Left lung (tissue), 10 donors: ENCODE data around the gene RHEX. TPM values are rescaled to one million over a fixed set of nuclear protein-coding genes. Genes with fewer than 3 reads are reported as not detected.

Experiments used
- ATAC-seq: fragments of 200-7000 bp; cut with Tn5 transposase; one replicate; pipeline ENCODE4 v1.9.1; 2020; ENCODE audit warnings: moderate library complexity
- DNase-seq, 4 donors: peaks; one replicate each; pipeline ENCODE4 v3.0.0-alpha.2; 2013 to 2020
- H3K27ac ChIP-seq, 2 donors: fragments of 200-600 bp; sonication (generic) in 1 of 2; one replicate each; pipeline versions ENCODE4 v1.5.0 to v1.8.0; 2020 to 2021
- H3K27me3 ChIP-seq, 2 donors: fragments of 200-600 bp; sonication (generic) in 1 of 2; one replicate each; pipeline versions ENCODE4 v1.5.0 to v1.8.0; 2020 to 2021
- H3K36me3 ChIP-seq, 2 donors: fragments of 200-600 bp; sonication (generic) in 1 of 2; one replicate each; pipeline versions ENCODE4 v1.5.0 to v1.8.0; 2020 to 2021
- H3K4me1 ChIP-seq, 2 donors: fragments of 200-600 bp; one replicate each; pipeline ENCODE4 v1.8.0; 2021
- H3K4me3 ChIP-seq, 2 donors: fragments of 200-600 bp; sonication (generic) in 1 of 2; one replicate each; pipeline versions ENCODE4 v1.5.0 to v1.8.0; 2020 to 2021; ENCODE audit warnings: mild to moderate bottlenecking in 1 of 2
- H3K9me3 ChIP-seq, 2 donors: fragments of 200-600 bp; sonication (generic) in 1 of 2; one replicate each; pipeline versions ENCODE4 v1.5.0 to v1.8.0; 2020 to 2021
- CTCF ChIP-seq, 2 donors: fragments of 200-600 bp; sonication (generic) in 1 of 2; IDR thresholded peaks; one replicate each; pipeline versions ENCODE4 v1.5.0 to v1.8.0; 2021; ENCODE audit warnings: antibody characterized with exemption in 2 of 2
- intact Hi-C, 2 donors: fragments of 100-400 bp; cut with DNase I; formaldehyde crosslinking; loops; one replicate each; pipeline versions ENCODE4 v1.11.2 to v1.14.2; 2022
- polyA plus RNA-seq, 6 donors: library from polyadenylated mRNA; unstranded; fragments of 120-200 nt; gene quantifications; one replicate each; pipeline ENCODE4 v1.2.1, GENCODE V29; 2013; ENCODE audit not compliant: insufficient read length in 6 of 6
- total RNA-seq, 2 donors: library from RNA; stranded (reverse); fragmentation: NEBNext Ultra II Directional; extraction: Animal tissue kit (Norgen Biotek cat#: 25700); gene quantifications; one replicate each; pipeline ENCODE4 v1.2.1, GENCODE V29; 2021
- donor health status: DM: no; HTN: yes; CAD: no.
- donor health status: DM: no; HTN: no; CAD: no.

The RHEX gene
- total and polyA plus RNA-seq, 8 donors, result 0.18 to 2.4 (median 0.32) TPM; not detected in 1

- intact Hi-C loops, result loop anchor here (10.0 kb wide), 1 partner anchor 122 kb away; no protein-coding TSS in a partner anchor
- Histone ChIP-seq H3K36me3 (no peaks in the 10 kb centered on the region), H3K9me3 (no peaks in the 10 kb centered on the region), H3K4me3 (no peak overlapping the region), H3K27me3 (no peaks in the 10 kb centered on the region), H3K27ac (peak overlapping the region in 1 of 2 donors; percentile 7), H3K4me1 (peaks cover 0 to 10% of the 10 kb centered on the region in 2 donors)
- peak; percentile 96 for ATAC-seq
- DNase-seq, result peak; percentile 79 to 92 (median 86)
- peak; percentile 88 to 95 for TF ChIP-seq CTCF (IDR thresholded peaks at IDR 0.05)
Measured at GRCh38 chr1:206106328-206107167, 53.6 kb downstream of the RHEX start.

DNA sequence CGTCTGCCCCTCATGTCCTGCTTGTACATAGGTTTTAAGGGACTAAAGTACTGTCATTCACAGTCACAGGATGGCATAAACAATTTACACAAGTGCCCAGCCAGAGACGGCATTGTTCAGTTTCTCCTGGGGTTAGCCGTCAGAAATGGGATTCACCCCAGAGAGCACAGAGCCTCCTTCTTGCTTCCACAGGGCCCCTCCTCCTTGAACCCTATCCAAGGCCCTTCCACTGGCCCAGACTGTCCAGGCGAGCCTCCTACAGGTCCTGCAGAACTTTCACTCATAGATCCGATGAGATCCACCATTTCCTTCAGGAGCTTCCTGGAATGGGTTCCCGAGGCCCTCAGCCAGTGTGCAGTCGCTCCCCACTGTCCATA lies 54.2 kb downstream of the RHEX start:
- H3K4me1 ChIP-seq, result peaks cover 0 to 4% of the 10 kb centered on the region in 2 donors
- no peak overlapping the region for H3K27ac ChIP-seq
- H3K9me3 ChIP-seq, result no peaks in the 10 kb centered on the region
- H3K4me3 ChIP-seq, result no peak overlapping the region
- no peaks in the 10 kb centered on the region for H3K36me3 ChIP-seq
- no peaks in the 10 kb centered on the region for H3K27me3 ChIP-seq
- intact Hi-C loops, result loop anchor here (10.0 kb wide), 1 partner anchor 122 kb away; no protein-coding TSS in a partner anchor
- DNase-seq, result no peak
- no peak for TF ChIP-seq CTCF (IDR thresholded peaks at IDR 0.05)
- no peak for ATAC-seq

DNA sequence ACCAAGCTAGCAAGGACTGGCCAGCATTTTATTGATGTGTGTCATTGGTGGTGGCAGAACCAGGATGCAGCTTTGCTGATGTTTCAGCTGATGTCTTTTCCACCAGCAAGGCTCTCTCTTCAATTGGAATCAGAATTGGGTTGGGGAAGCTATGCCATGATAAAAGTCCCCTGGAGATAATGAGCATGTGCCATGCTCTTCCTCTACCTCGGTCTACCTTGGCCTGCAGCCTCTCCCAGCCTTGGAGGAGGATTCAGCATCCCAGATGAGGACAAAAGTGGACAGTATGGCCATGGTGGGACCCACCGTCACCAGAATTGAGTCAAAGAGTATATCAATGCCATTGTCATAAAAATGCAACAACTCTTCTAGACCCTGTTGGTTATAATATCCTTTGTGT lies 55.7 kb downstream of the RHEX start:
- intact Hi-C loops, result loop anchor here (10.0 kb wide), 1 partner anchor 124 kb away; no protein-coding TSS in a partner anchor
- ATAC-seq, result no peak

DNA sequence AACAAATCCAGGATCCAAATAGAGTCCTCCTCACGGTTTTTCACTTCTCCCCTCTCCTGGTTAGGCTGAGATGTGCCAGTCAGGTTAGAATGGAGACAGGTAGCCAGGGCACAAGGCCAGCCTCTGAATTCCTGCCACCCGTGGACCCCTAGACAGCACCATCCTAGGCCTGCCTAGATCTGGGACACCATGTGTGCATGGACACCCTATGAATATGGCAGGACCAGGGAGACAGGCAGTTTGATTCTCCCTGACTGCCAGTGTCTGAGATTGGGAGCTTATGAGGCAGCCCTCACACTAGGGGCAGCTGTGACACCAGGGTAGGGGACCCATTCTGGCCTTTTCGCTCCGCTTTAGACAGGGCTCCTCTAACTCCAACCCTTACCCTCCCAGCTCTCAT lies 56.7 kb downstream of the RHEX start:
- ATAC-seq, result no peak
- intact Hi-C loops, result loop anchor here (10.0 kb wide), 2 partner anchors 125 to 195 kb away; no protein-coding TSS in a partner anchor

More for the DNA sequence above, 55.7 kb downstream of the RHEX start:
- TF ChIP-seq CTCF (IDR thresholded peaks at IDR 0.05), result no peak
- DNase-seq, result no peak
- no peaks in the 10 kb centered on the region for H3K9me3 ChIP-seq
- no peak overlapping the region for H3K27ac ChIP-seq
- H3K27me3 ChIP-seq, result no peaks in the 10 kb centered on the region
- H3K36me3 ChIP-seq, result no peaks in the 10 kb centered on the region
- H3K4me1 ChIP-seq, result peaks cover 0 to 2% of the 10 kb centered on the region in 2 donors
- no peak overlapping the region for H3K4me3 ChIP-seq

More for the DNA sequence above, 56.7 kb downstream of the RHEX start:
- DNase-seq, result no peak
- Histone ChIP-seq H3K27me3 (no peaks in the 10 kb centered on the region), H3K27ac (no peak overlapping the region), H3K4me1 (peaks cover 0 to 2% of the 10 kb centered on the region in 2 donors), H3K9me3 (no peaks in the 10 kb centered on the region), H3K36me3 (no peaks in the 10 kb centered on the region), H3K4me3 (no peak overlapping the region)
- TF ChIP-seq CTCF (IDR thresholded peaks at IDR 0.05), result no peak
